DMS114 treated with DMSO at 0.1 percent for 48 hours (cell line): ENCODE results near the gene ARHGAP5.
"Not testable (repeated sequence)": the region's sequence is repeated elsewhere in the genome, so short reads cannot be mapped to it uniquely, and the experiment has no call there.

Experiments
- DNase-seq: peaks from one replicate; lab custom pipeline; 2025; ENCODE audit not compliant: unreplicated experiment; lab: John Stamatoyannopoulos, UW

Gene ARHGAP5

GRCh38 chr14:32109676-32110547 lies 32.8 kb downstream of the ARHGAP5 start:
- DNase-seq, result no peak

DNA sequence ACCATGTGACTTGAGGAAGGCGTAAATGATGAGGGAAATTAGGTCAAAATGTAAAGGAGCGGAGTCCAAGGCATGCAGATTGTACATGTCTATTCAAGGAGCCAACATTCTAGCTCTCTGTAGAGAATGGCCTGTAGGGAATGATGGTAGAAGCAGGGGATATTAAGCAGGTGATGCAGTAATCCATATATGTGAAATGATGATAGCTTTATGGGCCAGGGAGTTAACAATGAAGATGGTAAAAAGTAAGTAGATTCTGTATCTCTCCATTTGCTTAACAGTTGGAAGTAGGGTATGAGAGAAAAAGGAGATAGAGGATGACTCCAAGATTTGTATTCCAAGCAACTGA lies 33.4 kb downstream of the ARHGAP5 start:
- no peak for DNase-seq

DNA sequence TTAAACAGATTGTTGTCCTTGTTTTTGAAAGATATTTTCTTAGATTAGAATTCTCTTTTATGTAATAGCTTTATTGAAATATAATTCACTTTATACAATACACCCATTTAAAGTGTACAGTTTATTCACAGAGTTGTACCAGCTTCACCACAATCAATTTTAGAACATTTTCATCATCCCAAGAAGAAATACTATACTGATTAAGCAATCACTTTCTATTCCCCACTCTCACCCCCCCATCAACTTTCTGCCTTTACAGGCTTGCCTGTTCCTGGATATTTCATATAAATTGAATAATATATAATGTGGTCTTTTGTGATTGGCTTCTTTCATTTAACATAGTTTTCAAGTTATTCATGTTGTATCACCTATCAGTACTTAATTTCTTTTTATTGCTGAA lies 44.4 kb downstream of the ARHGAP5 start:
- DNase-seq, result no peak

GRCh38 chr14:32121948-32122347 lies 44.8 kb downstream of the ARHGAP5 start:
- DNase-seq, result no peak

DNA sequence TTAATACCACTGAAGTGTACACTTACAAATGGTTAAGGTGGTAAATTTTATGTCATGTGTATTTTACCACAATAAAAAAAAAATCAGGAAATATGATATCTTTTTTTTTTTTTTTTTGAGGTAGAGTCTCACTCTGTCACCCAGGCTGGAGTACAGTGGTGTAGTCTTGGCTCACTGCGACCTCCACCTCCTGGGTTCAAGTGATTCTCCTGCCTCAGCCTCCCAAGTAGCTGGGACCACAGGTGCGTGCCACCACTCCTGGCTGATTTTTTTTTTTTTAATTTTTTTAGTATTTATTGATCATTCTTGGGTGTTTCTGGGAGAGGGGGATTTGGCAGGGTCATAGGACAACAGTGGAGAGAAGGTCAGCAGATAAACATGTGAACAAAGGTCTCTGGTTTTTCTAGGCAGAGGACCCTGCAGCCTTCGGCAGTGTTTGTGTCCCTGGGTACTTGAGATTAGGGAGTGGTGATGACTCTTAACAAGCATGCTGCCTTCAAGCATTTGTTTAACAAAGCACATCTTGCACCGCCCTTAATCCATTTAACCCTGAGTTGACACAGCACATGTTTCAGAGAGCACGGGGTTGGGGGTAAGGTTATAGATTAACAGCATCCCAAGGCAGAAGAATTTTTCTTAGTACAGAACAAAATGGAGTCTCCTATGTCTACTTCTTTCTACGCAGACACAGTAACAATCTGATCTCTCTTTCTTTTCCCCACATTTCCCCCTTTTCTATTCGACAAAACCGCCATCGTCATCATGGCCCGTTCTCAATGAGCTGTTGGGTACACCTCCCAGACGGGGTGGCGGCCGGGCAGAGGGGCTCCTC lies 50.0 kb downstream of the ARHGAP5 start:
- not testable (repeated sequence) for DNase-seq

DNA sequence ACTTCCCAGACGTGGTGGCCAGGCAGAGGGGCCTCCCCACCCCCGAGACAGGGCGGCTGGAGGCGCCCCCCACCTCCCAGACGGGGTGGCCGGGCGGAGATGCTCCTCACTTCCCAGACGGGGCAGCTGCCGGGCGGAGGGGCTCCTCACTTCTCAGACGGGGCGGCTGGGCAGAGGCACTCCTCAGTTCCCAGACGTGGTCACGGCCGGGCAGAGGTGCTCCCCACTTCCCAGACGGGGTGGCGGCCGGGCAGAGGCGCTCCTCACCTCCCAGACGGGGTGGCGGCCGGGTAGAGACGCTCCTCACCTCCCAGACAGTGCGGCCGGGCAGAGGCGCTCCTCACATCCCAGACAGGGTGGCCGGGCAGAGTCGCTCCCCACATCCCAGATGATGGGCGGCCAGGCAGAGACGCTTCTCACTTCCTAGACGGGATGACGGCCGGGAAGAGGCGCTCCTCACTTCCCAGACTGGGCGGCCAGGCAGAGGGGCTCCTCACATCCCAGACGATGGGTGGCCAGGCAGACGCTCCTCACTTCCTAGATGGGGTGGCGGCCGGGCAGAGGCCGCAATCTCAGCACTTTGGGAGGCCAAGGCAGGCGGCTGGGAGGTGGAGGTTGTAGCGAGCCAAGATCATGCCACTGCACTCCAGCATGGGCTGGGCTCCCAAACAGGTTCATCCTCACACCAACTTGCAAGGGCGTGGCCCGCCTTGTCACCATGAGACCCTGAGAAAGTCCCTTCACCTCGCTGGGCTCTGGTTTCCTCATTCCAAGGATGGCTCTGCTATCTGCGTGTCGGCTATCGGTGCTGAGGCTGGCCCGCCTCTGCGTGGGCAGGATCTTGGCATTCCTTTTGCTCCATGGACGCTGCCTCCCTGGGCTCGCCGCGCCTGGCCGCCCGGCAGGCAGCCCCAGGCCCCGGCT lies 50.9 kb downstream of the ARHGAP5 start:
- not testable (repeated sequence) for DNase-seq

GRCh38 chr14:32128703-32129102 lies 51.6 kb downstream of the ARHGAP5 start:
- no peak for DNase-seq

DNA sequence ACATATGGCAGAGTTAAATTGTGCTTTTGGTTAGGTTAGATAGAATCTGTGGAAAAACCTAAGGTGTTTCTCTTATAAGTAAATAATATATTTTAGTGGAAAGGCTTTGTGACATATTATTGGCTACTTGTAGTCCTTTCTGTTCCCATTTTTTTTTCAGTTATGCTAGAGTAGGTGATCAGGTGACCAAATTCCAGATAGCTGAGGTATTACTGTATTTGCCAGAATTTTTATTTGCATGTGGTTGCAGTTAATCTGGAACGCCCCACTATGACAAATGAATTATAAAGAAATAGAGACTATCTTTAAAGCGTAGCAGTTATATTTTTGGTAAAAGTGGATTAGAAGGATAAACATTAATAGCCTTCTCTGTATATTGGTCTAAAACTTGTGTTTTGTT lies 52.0 kb downstream of the ARHGAP5 start:
- no peak for DNase-seq

- DNase-seq, result not testable (repeated sequence)
Measured at GRCh38 chr14:32131689-32132088, 54.6 kb downstream of the ARHGAP5 start.

- no peak for DNase-seq
Measured at GRCh38 chr14:32134448-32135097, 57.5 kb downstream of the ARHGAP5 start.

- DNase-seq, result no peak
Measured at GRCh38 chr14:32136027-32136825, 59.1 kb downstream of the ARHGAP5 start.

GRCh38 chr14:32137313-32137712 lies 60.2 kb downstream of the ARHGAP5 start:
- DNase-seq, result no peak

DNA sequence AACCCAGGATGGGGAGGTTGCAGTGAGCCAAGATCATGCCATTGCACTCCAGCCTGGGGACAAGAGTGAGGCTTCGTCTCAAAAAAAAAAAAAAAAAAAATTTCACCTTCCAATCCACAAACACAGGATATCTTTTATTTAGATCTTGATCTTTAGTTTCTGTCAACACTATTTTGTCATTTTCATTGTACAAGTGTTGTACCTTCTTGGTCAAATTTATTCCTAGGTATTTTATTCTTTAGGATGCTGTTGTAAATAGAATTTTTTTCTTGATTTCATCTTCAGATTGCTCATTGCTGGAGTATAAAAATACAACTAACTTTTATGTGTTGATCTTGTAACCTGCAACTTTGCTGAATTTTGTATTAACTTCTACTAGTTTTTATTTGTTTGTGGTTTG lies 60.8 kb downstream of the ARHGAP5 start:
- no peak for DNase-seq

DNA sequence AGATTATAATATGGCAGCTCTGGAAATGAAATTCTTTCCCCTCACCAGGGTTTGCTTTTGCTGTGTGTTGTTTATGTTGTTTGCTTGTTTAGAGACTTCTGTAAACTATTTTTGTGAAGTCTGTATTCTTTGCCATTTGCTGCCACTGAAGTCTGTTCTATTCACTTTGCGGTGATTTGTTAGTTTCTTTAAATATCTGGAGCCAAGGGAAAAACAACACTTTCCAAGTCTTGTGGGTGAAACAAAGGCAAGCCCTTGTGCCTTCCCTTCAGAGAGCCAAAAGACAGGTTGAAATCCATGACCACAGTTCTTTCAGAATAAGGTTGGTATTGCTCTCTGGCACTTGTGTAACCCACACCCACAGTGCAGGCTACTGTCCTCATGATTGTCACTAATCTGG lies 65.2 kb downstream of the ARHGAP5 start:
- DNase-seq, result no peak

DNA sequence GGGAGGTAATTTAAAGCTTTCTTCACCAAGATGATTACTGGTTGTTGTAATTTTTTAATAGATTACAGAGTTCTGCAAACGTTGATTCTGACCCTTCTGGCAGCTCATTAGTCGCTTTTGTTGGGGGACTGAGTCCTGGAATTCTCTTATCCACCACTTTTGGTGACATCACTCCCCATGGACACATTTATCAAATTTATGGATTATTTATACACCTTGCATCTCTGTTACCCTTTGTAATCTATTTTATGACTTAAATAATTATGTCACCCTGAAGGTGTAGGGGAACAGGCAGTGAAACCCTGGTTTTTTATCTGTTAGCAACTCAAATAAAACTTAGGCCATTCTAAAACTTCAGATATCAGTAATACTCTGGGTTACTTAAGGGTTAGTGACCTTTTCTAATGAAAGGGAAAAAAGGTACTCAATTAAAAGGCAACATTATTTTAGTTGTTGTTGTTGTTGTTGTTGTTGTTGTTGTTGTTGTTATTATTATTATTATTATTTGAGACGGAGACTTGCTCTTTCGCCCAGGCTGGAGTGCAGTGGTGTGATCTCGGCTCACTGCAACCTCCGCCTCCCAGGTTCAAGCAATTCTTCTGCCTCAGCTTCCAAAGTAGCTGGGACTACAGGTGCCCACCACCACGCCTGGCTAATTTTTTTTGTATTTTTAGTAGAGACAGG lies 65.8 kb downstream of the ARHGAP5 start:
- DNase-seq, result no peak

DNA sequence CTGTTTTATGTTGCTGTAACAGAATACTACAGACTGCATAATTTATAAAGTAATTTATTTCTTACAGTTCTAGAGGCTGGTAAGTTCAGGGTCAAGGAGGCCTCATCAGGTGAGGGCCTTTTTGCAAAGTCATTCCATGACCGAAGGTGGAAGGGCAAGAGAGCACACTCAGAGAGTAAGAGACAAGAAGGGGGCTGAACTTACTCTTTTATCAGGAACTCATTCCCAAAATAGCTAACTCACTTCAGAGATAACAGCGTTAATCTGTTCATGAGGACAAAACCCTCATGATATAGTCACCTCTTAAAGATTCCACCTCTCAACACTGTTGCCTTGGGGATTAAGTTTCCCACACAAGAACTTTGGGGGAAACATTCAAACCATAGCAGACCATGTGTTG lies 73.3 kb downstream of the ARHGAP5 start:
- no peak for DNase-seq

DNA sequence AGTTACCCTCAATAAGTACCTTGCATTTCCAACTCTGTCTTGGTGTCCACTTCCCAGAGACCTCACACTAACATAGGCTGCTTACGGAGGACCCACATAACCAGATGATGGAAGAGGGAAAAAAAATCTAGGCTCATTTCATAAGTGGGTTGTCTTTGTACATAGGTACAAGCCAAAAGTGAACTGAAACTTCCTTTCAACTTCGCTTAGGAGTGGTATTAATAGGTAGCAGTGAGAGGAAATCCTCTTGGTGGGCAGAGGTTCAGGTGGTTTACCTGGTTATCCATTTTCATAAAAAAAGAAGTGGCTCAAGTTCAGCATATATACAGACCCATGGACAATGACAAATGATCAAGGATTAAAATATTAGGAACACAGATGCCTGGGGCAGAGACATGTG lies 88.9 kb downstream of the ARHGAP5 start:
- no peak for DNase-seq

DNA sequence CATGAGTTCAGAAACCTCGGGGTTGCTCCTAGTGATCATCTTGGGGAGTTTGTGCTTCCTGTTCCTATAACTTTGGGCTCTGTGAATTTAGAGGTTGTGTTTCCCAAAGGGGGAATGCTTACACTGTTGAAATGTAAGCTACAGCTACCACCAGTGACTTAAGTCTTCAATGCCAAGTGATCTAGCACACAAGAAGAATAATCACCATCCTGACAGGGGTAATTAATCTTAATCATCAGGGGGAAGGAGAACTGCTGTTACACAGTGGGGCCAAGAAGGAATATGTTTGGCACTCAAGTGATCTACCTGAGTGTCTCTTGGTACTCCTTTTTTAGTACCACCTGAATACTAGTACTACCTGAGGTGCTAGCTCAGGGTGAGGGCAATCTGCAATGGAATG lies 89.8 kb downstream of the ARHGAP5 start:
- no peak for DNase-seq

DNA sequence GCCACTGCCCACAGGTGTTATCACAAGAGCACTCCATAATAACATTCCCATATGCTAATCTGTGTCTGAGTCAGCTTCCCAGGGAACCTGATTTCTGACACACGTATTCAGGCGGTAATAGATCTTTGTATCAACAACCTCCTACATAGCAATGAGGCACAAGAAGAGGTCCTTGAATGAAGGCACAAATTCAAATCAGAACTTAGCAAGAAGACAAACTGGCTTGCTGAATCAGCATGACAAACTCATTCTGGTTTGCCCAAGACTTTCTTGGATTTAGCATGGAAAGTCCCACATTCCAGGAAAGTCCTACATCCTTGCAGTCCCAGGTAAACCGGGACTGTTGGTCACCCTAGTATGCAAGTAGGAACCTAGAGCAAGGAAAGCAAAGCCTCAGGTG lies 90.8 kb downstream of the ARHGAP5 start:
- DNase-seq, result no peak
